Esophagus muscularis mucosa (tissue), 4 donors: Measurements from ENCODE around the gene B3GAT2.

Experiments
- CTCF ChIP-seq, 3 experiments: fragments of 200-600 bp in 2 of 3; fragments of 450-650 bp in 1 of 3; sonication (generic) in 2 of 3; IDR thresholded peaks; one replicate each; pipeline ENCODE4 v1.5.1; 2017 to 2019; ENCODE audit warnings: antibody characterized with exemption in 3 of 3, mild to moderate bottlenecking in 2 of 3, moderate library complexity in 1 of 3
- EP300 ChIP-seq: sonication (generic); formaldehyde crosslinking; IDR thresholded peaks from one replicate; pipeline ENCODE4 v1.6.1; 2017; ENCODE audit warnings: antibody characterized with exemption
- POLR2A ChIP-seq: fragments of 450-650 bp; IDR thresholded peaks from one replicate; pipeline ENCODE4 v1.6.1; 2017; ENCODE audit warnings: antibody characterized with exemption, moderate library complexity, mild to moderate bottlenecking, low read depth
- POLR2AphosphoS5 ChIP-seq, 2 donors: sonication (generic); formaldehyde crosslinking; IDR thresholded peaks; one replicate each; pipeline ENCODE4 v1.6.1; 2017; ENCODE audit warnings: antibody characterized with exemption in 2 of 2

GRCh38 chr6:70811788-70812187 is 145.1 kb downstream of the B3GAT2 start:
- no peak for TF ChIP-seq CTCF (IDR thresholded peaks at IDR 0.05)
- no peak for TF ChIP-seq POLR2AphosphoS5 (IDR thresholded peaks at IDR 0.05)
- TF ChIP-seq POLR2A: no peak
- TF ChIP-seq EP300: no peak
